Measurements from ENCODE around the gene PPP1CC. TPM values are rescaled to one million over a fixed set of nuclear protein-coding genes. Genes with fewer than 3 reads are reported as not detected.
A peak's percentile ranks its signal among the peaks of the same experiment; 100 is the strongest.

The PPP1CC gene
- total and polyA plus RNA-seq, 2 donors = 103 to 139 TPM

DNA sequence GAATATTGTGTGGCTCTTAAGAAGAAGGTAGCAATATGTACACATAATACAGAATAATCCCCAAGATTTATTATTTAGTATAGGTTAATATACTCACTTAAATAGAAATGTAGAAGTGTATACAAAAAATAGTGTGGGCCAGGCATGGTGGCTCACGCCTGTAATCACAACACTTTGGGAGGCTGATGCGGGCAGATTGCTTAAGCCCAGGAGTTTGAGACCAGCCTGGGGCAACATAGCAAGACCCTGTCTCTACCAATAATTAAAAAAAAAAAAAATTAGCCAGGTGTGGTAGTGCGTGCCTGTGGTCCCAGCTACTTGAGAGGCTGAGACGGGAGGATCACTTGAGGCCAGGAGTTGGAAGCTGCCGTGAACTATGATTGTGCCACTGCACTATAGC is 38.5 kb downstream of the PPP1CC start:
- Histone ChIP-seq H3K27me3 (ENCODE audit: control insufficient read depth in 2 of 2, insufficient read depth in 1 of 2, low read length in 1 of 2) (no peaks in the 10 kb centered on the region), H3K27ac (ENCODE audit: low read depth in 1 of 2, low read length in 1 of 2) (no peak overlapping the region), H3K9me3 (ENCODE audit: control insufficient read depth in 2 of 2, insufficient read depth in 1 of 2, low read length in 1 of 2) (no peaks in the 10 kb centered on the region), H3K4me3 (ENCODE audit: low read length in 2 of 2) (no peak overlapping the region), H3K4me1 (ENCODE audit: control insufficient read depth in 2 of 2, insufficient read depth in 2 of 2, low read length in 2 of 2) (no peaks in the 10 kb centered on the region), H3K36me3 (ENCODE audit: control insufficient read depth in 2 of 2, insufficient read depth in 2 of 2, low read length in 1 of 2) (peaks cover 0 to 3% of the 10 kb centered on the region in 2 donors)
- DNase-seq (ENCODE audit: low read depth in 6 of 9, low spot score in 9 of 9) = no peak
- WGBS = 98% methylated on average over 5 of the region's 5 CpGs

DNA sequence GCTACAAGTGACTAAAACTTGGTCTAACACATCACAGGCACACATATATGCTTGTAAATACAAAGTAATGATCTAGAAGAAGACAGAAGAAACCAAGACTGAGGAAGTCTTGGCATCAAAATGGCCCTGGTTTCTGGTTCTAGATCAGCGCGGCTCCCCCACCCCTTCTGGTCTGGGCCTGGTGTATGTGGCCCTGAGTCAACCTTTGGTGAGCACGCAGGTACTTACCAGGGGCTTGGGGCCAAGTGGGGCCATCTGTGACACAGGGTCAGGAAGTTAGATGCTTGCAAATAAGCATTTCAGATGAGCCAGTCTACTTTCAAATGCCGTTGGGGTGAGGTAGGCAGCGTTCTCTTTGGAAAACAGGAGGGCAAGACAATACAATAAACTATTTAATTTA is 40.6 kb downstream of the PPP1CC start:
- DNase-seq (ENCODE audit: low read depth in 6 of 9, low spot score in 9 of 9) = no peak
- peaks cover 0 to 7% of the 10 kb centered on the region in 2 donors for H3K4me1 ChIP-seq (ENCODE audit: control insufficient read depth in 2 of 2, insufficient read depth in 2 of 2, low read length in 2 of 2)
- H3K27me3 ChIP-seq (ENCODE audit: control insufficient read depth in 2 of 2, insufficient read depth in 1 of 2, low read length in 1 of 2) = no peaks in the 10 kb centered on the region
- no peak overlapping the region for H3K27ac ChIP-seq (ENCODE audit: low read depth in 1 of 2, low read length in 1 of 2)
- H3K36me3 ChIP-seq (ENCODE audit: control insufficient read depth in 2 of 2, insufficient read depth in 2 of 2, low read length in 1 of 2) = no peaks in the 10 kb centered on the region
- WGBS = 97% methylated on average over 5 of the region's 5 CpGs
- H3K4me3 ChIP-seq (ENCODE audit: low read length in 2 of 2) = no peak overlapping the region
- H3K9me3 ChIP-seq (ENCODE audit: control insufficient read depth in 2 of 2, insufficient read depth in 1 of 2, low read length in 1 of 2) = no peaks in the 10 kb centered on the region

DNA sequence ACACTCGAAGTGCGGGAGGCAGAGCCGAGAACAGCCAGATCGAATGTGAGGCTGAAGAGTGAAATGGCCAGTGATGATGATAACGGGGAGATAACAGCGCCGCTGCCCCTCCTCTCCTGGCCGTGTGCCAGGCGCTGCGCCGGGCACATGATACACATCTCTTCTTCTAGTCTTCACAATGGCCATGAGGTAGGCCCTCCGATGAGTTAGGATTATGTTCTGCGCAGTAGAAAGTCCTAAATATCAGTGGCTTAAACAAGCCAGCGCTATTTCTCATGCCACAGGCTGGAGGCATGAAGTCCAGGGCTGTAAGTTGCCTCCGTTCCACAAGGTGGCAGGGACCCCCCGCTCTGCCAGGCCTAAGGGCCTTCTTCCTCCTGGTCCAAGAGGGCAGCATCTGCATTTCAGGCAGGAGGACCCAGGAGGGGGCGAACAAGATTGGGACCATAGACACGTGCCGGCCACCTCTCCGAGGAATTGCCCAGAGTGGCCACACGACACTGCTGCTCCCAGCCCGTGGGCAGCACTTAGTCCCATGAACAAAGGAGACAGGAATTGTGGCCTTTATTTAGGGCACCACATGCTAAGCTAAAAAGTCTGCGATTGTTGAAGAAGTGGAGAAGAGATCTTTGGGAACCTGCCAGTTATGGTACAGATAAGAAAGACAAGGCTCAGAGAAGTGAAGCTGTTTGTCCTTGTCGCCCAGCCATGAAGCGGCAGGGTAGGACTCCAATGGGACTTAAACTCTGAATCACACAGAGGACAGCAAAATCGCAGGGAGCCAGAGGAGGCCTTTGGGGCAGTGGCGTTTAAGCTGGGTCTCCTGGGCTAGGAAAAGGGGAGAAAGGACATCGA is 42.9 kb downstream of the PPP1CC start:
- Histone ChIP-seq H3K4me1 (ENCODE audit: control insufficient read depth in 2 of 2, insufficient read depth in 2 of 2, low read length in 2 of 2) (peaks cover 0 to 7% of the 10 kb centered on the region in 2 donors), H3K27me3 (ENCODE audit: control insufficient read depth in 2 of 2, insufficient read depth in 1 of 2, low read length in 1 of 2) (no peaks in the 10 kb centered on the region), H3K36me3 (ENCODE audit: control insufficient read depth in 2 of 2, insufficient read depth in 2 of 2, low read length in 1 of 2) (no peaks in the 10 kb centered on the region), H3K27ac (ENCODE audit: low read depth in 1 of 2, low read length in 1 of 2) (no peak overlapping the region), H3K4me3 (ENCODE audit: low read length in 2 of 2) (no peak overlapping the region), H3K9me3 (ENCODE audit: control insufficient read depth in 2 of 2, insufficient read depth in 1 of 2, low read length in 1 of 2) (no peaks in the 10 kb centered on the region)
- no peak for DNase-seq (ENCODE audit: low read depth in 6 of 9, low spot score in 9 of 9)
- 98% methylated on average over 28 of the region's 28 CpGs for WGBS

DNA sequence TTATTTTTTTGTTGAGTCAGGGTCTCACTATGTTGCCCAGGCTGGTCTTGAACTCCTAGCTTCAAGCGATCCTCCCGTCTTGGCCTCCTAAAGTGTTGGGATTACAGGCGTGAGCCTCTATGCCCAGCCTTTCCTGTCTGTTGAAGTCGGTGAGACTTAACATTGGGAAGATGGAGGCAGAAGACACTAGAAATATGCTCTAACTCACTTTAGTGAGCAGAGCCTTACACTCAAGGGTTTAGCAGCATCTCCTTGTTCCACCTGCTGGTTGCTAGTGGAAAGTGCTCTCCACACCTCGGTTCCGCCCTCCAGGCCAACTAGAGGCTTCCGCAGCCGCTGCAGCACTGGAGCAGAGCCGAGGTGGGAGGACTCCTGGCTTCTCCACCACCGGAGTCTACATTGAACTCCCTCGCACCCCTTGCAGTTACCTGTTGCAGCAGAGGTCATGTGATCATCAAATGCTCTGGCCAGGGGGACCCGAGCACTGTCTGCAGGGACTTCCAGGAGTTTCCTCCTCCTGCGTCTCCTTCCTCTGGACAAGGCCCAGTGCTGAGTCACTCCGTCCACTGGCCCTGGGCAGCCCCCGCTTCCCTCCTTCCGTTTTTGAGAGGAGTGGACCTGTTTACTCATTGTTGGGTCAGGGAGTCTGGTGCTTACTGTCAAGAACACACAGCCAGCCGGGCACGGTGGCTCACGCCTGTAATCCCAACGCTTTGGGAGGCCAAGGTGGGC is 44.4 kb downstream of the PPP1CC start:
- 47% methylated on average over 20 of the region's 20 CpGs for WGBS
- Histone ChIP-seq H3K4me3 (ENCODE audit: low read length in 2 of 2) (no peak overlapping the region), H3K9me3 (ENCODE audit: control insufficient read depth in 2 of 2, insufficient read depth in 1 of 2, low read length in 1 of 2) (no peaks in the 10 kb centered on the region), H3K27ac (ENCODE audit: low read depth in 1 of 2, low read length in 1 of 2) (no peak overlapping the region), H3K4me1 (ENCODE audit: control insufficient read depth in 2 of 2, insufficient read depth in 2 of 2, low read length in 2 of 2) (peaks cover 0 to 15% of the 10 kb centered on the region in 2 donors), H3K27me3 (ENCODE audit: control insufficient read depth in 2 of 2, insufficient read depth in 1 of 2, low read length in 1 of 2) (no peaks in the 10 kb centered on the region), H3K36me3 (ENCODE audit: control insufficient read depth in 2 of 2, insufficient read depth in 2 of 2, low read length in 1 of 2) (no peaks in the 10 kb centered on the region)
- peak; percentile 60 to 94 (median 83) for DNase-seq (ENCODE audit: low read depth in 6 of 9, low spot score in 9 of 9)

DNA sequence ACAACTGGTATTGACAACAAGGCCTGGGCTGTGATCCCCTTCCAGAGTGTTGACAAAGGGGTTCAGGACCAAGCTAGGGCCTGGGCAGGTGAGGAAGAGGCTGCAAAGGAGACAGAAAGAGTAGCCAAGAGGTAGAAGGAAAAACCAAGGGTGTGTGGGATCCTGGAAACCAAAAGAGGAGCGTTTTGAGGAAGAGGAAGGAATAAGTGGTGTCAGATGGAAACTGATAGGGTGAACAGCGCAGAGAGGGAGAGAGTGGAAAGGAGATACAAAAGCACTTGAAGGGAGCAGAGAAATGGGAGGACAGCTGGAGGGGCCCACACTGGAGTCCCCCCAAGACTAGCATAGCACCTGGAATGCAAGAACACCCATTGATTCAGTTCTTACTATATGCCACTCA is 45.5 kb downstream of the PPP1CC start:
- WGBS = 86% methylated on average over 2 of the region's 2 CpGs
- Histone ChIP-seq H3K4me3 (ENCODE audit: low read length in 2 of 2) (no peak overlapping the region), H3K27me3 (ENCODE audit: control insufficient read depth in 2 of 2, insufficient read depth in 1 of 2, low read length in 1 of 2) (no peaks in the 10 kb centered on the region), H3K4me1 (ENCODE audit: control insufficient read depth in 2 of 2, insufficient read depth in 2 of 2, low read length in 2 of 2) (peaks cover 0 to 15% of the 10 kb centered on the region in 2 donors), H3K27ac (ENCODE audit: low read depth in 1 of 2, low read length in 1 of 2) (no peak overlapping the region), H3K9me3 (ENCODE audit: control insufficient read depth in 2 of 2, insufficient read depth in 1 of 2, low read length in 1 of 2) (no peaks in the 10 kb centered on the region), H3K36me3 (ENCODE audit: control insufficient read depth in 2 of 2, insufficient read depth in 2 of 2, low read length in 1 of 2) (no peaks in the 10 kb centered on the region)
- DNase-seq (ENCODE audit: low read depth in 6 of 9, low spot score in 9 of 9) = no peak

DNA sequence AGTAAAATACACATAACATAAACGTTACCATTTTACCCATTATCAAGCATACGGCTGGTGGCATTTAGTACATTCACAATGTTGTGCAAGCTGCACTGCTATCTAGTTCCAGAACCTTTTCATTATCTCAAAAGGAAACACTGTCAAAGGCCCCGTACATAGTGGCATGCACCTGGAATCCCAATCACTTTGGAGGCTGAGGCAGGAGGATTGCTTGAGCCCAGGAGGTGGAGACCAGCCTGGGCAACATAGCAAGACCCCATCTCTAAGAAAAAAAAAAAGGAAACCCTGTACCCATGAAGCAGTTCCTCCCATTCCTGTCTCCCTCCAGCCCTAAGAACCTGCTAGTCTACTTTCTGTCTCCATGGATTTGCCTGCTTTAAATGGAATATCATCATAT is 46.4 kb downstream of the PPP1CC start:
- Histone ChIP-seq H3K36me3 (ENCODE audit: control insufficient read depth in 2 of 2, insufficient read depth in 2 of 2, low read length in 1 of 2) (no peaks in the 10 kb centered on the region), H3K27ac (ENCODE audit: low read depth in 1 of 2, low read length in 1 of 2) (no peak overlapping the region), H3K4me1 (ENCODE audit: control insufficient read depth in 2 of 2, insufficient read depth in 2 of 2, low read length in 2 of 2) (peaks cover 0 to 15% of the 10 kb centered on the region in 2 donors), H3K4me3 (ENCODE audit: low read length in 2 of 2) (no peak overlapping the region), H3K27me3 (ENCODE audit: control insufficient read depth in 2 of 2, insufficient read depth in 1 of 2, low read length in 1 of 2) (no peaks in the 10 kb centered on the region), H3K9me3 (ENCODE audit: control insufficient read depth in 2 of 2, insufficient read depth in 1 of 2, low read length in 1 of 2) (no peaks in the 10 kb centered on the region)
- 96% methylated on average over 3 of the region's 3 CpGs for WGBS
- no peak for DNase-seq (ENCODE audit: low read depth in 6 of 9, low spot score in 9 of 9)

DNA sequence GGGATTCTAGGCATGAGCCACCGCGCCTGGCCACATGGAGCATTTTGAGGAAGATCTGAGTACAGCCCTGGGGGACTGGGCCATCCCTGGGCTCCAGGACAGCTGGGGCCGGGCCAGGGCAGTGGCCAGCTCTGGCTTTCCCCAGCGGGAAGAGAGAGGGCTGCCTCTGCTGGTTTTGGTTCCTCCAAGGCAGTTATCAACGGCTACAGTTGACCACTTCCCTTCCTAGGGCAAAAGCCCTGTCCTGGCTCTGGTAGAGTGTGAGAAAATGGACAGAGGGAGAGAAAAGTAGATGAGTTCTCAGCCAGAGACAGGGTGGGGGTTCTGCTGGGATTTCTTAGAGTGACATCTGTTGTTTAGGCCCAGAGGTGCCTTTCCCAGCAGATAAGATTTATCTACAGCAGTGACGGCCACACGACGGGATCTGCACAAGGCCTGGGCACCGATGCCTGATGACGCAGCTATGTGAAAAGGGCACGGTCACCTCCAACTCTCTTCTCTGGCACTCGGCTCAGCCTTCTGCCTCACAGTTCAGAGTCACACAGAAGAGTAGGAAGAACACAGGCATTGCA is 48.3 kb downstream of the PPP1CC start:
- H3K36me3 ChIP-seq (ENCODE audit: control insufficient read depth in 2 of 2, insufficient read depth in 2 of 2, low read length in 1 of 2) = no peaks in the 10 kb centered on the region
- H3K27me3 ChIP-seq (ENCODE audit: control insufficient read depth in 2 of 2, insufficient read depth in 1 of 2, low read length in 1 of 2) = no peaks in the 10 kb centered on the region
- 90% methylated on average over 12 of the region's 12 CpGs for WGBS
- no peak for DNase-seq (ENCODE audit: low read depth in 6 of 9, low spot score in 9 of 9)
- H3K4me3 ChIP-seq (ENCODE audit: low read length in 2 of 2) = no peak overlapping the region
- no peaks in the 10 kb centered on the region for H3K9me3 ChIP-seq (ENCODE audit: control insufficient read depth in 2 of 2, insufficient read depth in 1 of 2, low read length in 1 of 2)
- peaks cover 4 to 26% of the 10 kb centered on the region in 2 donors for H3K4me1 ChIP-seq (ENCODE audit: control insufficient read depth in 2 of 2, insufficient read depth in 2 of 2, low read length in 2 of 2)
- no peak overlapping the region for H3K27ac ChIP-seq (ENCODE audit: low read depth in 1 of 2, low read length in 1 of 2)

DNA sequence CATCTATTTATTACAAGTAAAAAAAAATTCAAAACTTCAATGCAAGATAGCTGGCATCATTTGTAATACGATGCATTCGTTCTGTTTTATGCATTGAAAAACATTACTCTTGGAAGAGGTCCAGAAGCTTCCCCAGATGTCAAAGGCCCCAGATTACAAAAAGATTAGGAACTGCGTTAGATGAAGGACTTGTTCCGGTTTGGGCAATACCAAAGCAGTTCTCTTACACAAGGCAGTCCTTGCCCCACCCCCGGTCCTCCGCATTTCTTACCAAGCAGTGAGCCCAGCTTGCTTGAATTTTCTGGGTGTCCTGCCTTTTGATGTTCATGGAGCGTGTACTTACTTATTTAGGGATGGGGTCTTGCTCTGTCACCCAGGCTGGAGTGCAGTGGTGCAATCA is 49.0 kb downstream of the PPP1CC start:
- 36% methylated on average over 7 of the region's 7 CpGs for WGBS
- peaks cover 4 to 29% of the 10 kb centered on the region in 2 donors for H3K4me1 ChIP-seq (ENCODE audit: control insufficient read depth in 2 of 2, insufficient read depth in 2 of 2, low read length in 2 of 2)
- H3K9me3 ChIP-seq (ENCODE audit: control insufficient read depth in 2 of 2, insufficient read depth in 1 of 2, low read length in 1 of 2) = no peaks in the 10 kb centered on the region
- H3K27me3 ChIP-seq (ENCODE audit: control insufficient read depth in 2 of 2, insufficient read depth in 1 of 2, low read length in 1 of 2) = peaks cover 0 to 1% of the 10 kb centered on the region in 2 donors
- no peak overlapping the region for H3K4me3 ChIP-seq (ENCODE audit: low read length in 2 of 2)
- no peaks in the 10 kb centered on the region for H3K36me3 ChIP-seq (ENCODE audit: control insufficient read depth in 2 of 2, insufficient read depth in 2 of 2, low read length in 1 of 2)
- no peak for DNase-seq (ENCODE audit: low read depth in 6 of 9, low spot score in 9 of 9)
- H3K27ac ChIP-seq (ENCODE audit: low read depth in 1 of 2, low read length in 1 of 2) = no peak overlapping the region

DNA sequence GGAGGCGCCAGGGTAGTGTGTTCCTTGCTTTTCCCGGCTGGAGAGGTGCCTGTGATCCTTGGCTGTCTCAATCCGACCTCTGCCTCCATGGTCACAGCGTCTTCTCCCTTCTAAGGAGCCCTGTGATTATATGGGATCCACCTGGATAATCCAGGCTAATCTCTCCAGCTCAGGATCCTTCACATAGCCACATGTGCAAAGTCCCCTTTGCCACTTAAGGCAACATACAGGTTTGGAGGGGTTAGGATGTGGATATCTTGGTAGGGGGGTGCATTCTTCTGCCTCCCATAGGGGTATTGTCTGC is 52.6 kb downstream of the PPP1CC start:
- H3K4me3 ChIP-seq (ENCODE audit: low read length in 2 of 2) = no peak overlapping the region

More for the DNA sequence above, 52.6 kb downstream of the PPP1CC start:
- Histone ChIP-seq H3K27ac (ENCODE audit: low read depth in 1 of 2, low read length in 1 of 2) (peak overlapping the region in 1 of 2 donors; percentile 59), H3K27me3 (ENCODE audit: control insufficient read depth in 2 of 2, insufficient read depth in 1 of 2, low read length in 1 of 2) (peaks cover 0 to 10% of the 10 kb centered on the region in 2 donors), H3K4me1 (ENCODE audit: control insufficient read depth in 2 of 2, insufficient read depth in 2 of 2, low read length in 2 of 2) (peaks cover 6 to 29% of the 10 kb centered on the region in 2 donors), H3K36me3 (ENCODE audit: control insufficient read depth in 2 of 2, insufficient read depth in 2 of 2, low read length in 1 of 2) (no peaks in the 10 kb centered on the region), H3K9me3 (ENCODE audit: control insufficient read depth in 2 of 2, insufficient read depth in 1 of 2, low read length in 1 of 2) (peaks cover 0 to 4% of the 10 kb centered on the region in 2 donors)
- WGBS = 64% methylated on average over 4 of the region's 4 CpGs
- no peak for DNase-seq (ENCODE audit: low read depth in 6 of 9, low spot score in 9 of 9)
